ENCODE data around the gene OBSL1.

Gene OBSL1

DNA sequence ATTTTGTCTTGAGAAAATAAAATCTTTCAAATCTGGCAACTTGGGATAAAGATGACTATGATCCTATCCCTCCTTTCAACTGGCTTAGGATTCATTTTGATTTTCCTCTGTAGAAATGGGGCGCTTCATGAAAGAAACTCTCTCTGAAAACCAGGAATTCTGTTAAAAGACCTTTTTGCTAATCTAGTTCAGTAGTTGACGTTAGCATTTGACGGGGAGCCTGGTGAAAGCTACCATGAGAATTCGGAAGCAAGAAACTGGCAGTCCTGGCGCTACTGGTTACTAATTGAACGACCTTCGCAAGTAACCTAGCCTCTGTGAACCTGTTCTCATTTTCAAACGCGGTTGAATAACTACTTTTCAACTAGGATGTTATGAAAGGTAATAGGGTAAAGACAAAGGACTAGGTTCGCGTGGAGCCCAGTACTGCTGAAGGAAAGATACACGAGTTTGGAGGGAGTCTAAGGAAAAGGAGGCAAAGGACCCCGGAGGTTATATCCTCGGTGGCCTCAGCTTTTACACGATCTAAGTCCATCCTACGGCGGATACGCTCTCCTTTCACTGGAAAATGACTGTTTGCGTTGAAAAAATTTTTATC is 25.7 kb upstream of the OBSL1 start:
- DNase-seq, result no peak

DNA sequence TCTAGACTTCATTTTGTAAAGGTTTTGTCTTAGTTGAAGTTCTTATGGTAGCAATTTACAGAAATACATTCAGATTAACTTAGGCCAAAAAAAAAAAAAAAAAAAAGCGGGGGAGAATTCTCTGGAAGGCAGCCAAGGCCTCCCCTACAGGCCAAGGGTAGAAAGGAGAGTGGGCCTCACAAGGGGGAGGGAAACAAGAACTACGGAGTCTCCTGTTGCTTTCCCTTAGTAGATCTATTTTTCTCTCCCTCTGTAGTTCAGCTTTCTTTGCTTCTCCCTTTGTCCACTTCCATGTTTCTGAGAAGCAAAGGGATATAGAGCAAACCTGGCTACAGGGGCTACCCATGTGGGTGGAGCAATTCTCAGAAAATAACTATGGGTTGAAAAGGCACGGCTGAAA is 23.9 kb upstream of the OBSL1 start:
- peak; percentile 33 for DNase-seq

DNA sequence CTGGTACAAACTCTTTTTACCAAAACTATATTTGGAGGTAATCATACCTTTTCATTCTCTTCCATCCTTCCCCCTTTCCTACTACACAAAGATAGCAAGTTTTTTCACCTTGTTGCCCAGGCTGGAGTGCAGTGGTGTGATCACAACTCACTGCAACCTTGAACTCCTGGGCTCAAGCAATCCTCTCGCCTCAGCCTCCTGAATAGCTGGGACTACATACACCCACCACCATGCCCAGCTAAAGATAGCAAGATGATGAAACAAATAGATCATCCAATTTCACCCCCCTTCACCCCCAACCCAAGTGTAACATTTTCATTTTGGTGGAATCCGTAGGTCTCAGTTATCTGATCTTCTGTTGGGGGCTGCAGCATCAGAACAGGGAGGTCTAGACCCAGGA is 21.8 kb upstream of the OBSL1 start:
- no peak for DNase-seq

DNA sequence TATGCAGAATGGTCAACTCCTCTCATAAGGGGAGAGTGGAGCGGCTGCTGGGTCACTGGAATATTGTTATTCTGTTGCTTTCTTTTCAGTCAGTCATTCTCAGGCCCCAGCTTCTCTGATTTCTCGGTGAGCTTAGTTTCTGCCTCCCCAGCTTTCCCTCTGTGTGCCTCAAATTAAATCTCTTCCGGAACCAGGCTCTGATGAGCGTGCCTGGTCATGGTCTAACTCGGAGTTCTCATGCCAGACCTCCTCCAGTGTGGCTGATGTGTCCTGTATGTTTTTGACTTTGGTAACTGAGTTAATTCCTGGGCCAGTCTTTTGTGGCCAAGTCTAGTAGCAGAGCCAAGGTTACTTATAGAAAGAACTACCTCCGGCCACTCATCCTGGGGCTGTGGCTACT is 21.4 kb upstream of the OBSL1 start:
- no peak for DNase-seq

DNA sequence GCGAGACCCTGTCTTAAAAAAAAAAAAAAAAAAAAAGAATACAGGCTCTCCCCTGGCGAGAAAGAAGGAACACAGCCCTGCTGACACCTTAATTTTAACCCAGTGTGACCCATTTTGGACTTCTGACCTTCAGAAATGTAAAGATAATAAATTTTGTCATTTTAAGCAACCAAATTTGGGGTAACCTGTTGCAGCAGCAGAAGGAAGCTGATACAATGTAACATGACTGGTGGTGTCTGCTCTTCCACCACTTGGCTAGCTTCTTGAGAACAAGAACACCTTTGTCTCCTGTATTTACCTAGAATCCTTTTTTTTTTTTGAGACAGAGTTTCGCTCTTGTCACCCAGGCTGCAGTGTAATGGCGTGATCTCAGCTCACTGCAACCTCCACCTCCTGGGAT is 19.8 kb upstream of the OBSL1 start:
- no peak for DNase-seq

DNA sequence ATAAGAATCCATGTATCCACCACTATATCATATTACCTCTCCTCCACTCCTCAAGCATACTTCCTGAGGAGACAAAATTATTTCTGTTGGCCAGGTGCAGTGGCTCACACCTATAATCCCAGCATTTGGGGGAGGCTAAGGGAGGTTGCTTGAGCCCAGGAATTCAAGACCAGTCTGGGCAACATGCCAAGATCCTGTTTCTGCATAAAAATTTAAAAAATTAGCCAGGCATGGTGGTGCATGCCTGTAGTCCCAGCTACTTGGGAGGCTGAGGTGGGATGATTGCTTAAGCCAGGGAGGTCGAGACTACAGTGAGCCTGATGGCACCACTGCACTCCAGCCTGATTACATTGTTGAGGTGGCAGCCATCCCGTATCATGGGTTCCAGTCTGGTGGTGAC is 10.0 kb upstream of the OBSL1 start:
- no peak for DNase-seq

DNA sequence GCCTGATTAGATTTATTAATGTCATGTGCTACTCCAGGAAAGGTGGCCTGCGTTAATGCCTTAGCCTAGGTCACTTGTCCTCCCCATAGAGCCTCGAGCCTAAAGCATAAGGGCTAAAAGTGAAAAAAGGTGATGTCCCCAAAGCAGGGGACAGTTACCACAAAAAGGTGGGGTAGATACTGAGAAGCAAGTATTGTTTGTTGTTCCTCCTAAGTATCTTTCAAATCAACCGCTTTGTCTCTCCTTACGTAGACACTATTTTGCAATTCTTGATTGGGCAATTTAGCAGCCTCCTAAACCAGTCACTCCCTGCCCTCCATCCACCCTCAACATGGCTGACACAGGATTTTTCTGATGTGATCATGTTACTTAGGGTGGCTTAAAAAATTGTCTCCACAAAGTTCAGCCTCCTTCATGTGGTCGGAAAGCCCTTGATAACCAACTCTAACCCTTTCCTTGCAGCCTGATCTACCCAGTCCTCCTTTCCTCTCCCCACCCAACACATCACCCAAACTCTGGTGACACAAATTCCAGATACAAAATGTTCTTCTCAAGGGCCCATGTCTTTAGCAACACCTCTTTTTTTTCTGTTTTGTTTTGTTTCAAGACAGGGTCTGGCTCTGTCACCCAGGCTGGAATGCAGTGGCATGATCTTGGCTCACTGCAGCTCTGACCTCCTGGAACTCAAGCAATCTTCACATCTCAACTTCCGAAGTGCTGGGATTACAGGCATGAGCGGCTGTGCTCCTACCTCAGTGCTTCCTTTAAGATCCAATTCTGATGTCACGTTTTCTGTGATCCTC is 7.7 kb upstream of the OBSL1 start:
- no peak for DNase-seq

DNA sequence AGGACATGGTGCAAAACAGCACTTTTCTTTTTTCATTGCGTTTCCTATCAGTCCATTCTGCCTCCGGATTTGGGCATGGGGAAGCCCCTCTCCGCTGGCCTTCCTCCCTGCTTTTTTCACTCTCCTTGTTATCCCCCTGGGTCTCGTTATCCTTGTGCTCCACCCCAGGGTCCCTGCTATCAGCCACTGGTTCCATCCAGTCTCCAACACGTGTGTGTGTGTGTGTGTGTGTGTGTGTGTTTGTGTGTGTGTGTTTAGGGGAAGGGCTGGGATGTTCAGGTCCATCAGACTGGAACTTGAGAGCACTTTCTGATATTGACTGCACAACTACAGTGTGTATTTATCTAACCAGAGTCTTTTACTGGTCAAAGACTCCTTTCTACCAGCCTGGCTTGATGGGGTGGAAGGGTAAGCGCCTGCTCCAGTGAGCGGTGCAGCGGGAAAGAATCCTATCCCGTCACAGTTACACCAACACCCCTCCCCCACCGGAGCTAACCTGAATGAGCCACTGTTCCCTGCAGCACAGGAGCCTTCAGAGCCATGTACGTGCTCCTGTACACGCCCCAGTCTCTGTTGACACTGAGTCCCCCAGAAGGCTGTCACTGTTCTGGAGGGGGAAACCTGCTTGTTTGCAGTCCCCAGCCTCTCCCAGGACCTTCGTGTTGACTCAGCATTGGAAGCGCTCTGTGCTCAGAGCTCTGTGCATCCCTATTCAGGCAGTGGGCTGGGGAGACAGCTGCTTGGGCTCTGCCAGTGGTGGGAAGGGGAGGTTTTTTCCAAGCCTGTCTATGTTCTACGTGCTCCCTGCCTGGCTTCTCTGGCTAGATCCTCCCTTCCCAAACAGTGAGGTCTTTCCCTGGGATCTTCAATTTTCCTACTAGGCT is 5.4 kb upstream of the OBSL1 start:
- DNase-seq, result peak; percentile 24

DNA sequence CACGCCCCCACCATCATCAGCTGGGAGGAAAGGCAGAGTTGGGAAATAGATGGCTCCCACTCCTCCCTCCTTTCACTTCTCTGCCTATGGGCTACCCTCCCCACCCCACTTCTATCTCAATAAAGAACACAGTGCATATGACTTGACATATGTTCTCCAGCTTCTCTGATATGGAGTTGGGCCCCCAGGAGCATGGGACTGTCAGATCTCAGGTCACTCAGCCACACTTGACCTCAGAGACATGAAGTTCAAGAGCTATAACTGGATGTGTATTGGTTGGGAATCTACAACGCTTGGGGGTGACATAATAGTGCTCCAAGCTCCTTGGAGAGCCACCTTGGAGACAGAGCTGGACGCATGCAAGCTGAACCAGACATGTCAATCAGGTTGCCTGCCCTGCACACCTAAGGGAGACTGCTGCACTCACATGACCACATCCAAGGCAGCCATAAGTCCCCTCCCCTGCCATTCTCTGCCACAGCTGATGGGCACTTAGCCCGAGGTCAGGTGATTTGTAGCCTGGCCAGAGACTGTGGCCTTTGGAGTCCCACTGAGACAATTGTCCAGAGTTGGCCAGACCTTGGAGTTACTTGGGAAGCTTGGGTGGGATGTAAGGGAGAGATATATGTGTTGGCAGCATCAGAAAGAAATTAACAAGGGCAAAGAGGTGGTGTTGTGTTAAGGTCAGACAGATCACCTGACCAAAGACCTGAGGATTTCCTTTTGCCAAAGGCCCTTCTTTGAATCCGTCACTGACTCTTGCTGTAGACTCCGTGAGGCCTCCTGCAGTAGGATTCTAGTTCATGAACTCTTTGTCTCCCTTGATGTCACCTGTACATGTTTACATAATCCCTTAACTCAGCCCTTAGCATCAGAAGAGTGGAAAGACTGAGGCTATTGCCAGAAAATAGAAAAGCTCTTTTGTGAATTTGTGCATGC is 4.5 kb upstream of the OBSL1 start:
- DNase-seq, result no peak

DNA sequence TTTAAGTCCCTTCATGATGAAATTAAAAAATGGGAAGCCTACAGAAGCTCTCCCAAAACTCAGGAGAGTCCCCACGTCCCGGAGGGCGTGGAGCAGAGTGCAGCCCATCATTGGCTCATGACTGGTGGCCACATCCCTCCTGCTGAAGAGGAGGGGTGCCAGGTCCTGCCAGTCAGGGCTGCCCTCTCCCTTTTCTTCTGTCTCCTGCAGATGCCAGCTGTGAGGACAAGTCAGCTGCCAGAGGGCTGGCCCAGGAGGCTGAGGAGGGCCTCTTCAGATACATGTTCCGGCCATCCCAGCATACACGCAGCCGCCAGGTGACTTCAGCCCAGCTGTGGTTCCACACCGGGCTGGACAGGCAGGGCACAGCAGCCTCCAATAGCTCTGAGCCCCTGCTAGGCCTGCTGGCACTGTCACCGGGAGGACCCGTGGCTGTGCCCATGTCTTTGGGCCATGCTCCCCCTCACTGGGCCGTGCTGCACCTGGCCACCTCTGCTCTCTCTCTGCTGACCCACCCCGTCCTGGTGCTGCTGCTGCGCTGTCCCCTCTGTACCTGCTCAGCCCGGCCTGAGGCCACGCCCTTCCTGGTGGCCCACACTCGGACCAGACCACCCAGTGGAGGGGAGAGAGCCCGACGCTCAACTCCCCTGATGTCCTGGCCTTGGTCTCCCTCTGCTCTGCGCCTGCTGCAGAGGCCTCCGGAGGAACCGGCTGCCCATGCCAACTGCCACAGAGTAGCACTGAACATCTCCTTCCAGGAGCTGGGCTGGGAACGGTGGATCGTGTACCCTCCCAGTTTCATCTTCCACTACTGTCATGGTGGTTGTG is 3.4 kb upstream of the OBSL1 start:
- no peak for DNase-seq

DNA sequence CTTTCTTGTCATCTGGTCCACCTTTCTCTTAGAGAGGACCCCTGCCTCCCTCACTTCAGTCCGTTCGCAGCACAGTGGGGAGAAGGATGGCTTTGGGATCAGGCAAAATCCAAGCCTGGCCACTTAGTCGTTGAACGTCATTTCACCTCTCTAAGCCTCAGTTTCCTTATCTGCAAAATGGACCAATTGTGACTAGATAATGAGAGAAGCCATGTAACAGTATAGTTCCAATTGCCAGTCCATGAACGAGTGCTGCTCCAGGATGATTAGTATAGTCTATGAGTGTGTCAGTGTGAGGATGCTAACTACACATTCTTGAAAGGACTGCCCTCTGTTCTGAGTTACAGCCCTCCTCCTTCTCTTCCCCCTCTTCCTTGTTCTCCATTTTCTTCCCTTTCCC is 1.8 kb upstream of the OBSL1 start:
- DNase-seq, result no peak

DNA sequence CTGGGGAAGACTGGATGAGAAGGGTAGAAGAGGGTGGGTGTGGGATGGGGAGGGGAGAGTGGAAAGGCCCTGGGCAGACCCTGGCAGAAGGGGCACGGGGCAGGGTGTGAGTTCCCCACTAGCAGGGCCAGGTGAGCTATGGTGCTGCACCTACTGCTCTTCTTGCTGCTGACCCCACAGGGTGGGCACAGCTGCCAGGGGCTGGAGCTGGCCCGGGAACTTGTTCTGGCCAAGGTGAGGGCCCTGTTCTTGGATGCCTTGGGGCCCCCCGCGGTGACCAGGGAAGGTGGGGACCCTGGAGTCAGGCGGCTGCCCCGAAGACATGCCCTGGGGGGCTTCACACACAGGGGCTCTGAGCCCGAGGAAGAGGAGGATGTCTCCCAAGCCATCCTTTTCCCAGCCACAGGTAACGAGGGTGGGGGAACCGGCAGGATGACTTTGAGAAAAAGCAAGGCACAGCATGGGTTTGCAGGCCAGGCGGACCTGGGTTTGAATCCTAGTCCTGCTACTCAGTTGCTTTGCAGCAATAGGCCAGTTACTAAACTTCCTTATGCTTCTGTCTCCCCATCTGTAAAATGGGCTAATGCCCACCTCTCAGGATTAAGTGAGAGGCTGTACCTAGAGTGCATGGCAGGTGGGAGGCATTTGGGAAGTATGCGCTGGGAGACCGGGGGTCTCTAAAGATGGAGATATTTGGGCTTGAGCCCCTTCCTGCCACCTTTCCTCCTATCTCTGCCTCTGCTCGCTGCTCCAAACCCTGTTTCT is 1.1 kb upstream of the OBSL1 start, which contains the start of gene INHA:
Gene INHA, plus strand, starts transcription at position 74 of the 765 bp plus-strand sequence. Its CDS starts 65 bp downstream, at position 139.
- DNase-seq, result no peak

DNA sequence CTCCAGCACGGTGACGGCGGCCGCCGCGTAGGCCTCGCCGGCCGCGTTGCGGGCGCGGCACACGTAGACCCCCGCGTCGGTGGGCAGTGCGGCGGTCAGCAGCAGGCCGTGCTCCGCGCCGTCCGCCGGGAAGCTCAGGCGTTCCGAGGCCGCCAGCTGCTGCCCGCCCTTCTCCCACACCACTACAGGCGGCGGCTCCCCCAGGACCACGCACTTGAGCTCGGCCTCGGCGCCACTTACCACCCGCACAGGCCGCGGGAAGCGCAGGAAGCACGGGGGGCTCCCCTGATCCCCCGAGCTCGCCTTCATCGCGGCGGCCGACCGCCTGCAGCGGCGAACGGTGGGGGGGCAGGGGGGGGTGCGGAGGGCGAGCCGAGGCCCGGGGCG is 422 bp downstream of the OBSL1 start:
- peak; percentile 34 for DNase-seq

DNA sequence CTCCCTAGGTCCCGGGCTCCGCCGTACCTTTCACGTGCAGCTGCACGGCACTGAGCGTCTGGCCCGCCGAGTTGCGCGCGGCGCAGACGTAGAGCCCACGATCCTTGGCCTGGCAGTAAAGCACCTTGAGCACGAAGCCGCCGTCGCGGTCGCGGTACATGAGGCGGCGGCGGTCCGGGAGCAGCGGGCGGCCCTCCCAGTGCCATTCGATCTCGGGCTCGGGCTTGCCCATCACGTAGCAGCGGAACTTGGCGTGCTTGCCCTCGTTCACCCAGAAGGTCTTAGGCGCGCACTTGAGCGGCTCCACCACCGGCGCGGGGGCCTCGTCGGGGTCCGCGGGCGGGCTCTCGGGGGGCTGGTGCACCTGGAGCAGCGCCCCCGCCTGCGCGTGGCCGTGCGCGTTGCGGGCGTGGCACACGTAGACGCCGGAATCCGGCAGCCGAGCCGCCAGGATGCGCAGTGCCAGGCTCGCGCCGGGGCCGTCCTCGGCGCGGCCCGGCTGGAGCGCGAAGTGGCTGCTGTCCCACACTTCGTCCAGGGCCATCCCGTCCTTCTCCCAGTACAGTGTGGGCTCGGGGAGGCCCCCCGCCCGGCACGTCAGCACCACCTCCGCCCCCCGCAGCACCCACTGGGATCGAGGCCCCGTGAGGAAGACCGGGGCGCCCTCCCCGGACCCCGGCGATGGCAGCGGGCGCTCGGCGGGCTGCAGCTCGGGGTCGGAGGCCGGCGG is 980 bp downstream of the OBSL1 start:
- peak; percentile 44 for DNase-seq

DNA sequence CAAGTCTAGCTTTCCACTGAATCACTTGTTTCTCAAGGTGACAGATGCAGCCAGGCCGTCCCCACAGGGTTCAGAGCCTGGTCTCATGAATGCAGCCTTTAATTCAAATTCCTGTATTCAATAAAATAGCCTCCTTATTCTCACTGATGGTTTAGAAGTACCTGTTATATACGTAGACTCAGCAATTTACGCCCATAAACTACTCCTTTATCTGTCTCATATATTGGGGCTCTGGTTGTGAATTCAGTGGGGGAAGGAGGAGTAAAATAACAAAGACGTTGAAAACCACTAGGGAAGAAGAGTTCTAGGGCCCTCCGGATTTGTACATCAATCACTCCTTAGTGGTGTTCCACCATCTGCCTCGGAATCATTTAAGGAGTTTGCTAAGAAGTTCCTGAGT is 1.7 kb downstream of the OBSL1 start:
- no peak for DNase-seq

DNA sequence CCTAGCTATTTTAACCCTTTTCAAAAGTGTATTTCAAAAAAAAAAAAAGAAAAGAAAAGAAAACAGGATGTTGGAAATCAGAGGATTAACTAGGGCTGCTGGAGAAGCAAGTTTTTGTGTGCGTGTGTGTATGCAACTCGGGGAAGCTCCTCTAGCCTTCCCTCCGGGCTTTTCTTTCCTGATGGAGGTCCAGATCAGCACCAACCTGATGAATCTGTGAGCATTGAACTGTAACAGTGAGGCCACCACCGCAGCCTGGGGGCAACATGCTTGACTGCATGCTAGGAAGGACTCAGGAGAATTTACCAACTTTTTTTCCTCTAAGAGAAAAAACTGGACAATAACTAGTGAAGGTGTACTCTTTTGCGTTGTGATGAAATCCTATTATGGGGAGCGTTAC is 2.3 kb downstream of the OBSL1 start:
- DNase-seq, result no peak

DNA sequence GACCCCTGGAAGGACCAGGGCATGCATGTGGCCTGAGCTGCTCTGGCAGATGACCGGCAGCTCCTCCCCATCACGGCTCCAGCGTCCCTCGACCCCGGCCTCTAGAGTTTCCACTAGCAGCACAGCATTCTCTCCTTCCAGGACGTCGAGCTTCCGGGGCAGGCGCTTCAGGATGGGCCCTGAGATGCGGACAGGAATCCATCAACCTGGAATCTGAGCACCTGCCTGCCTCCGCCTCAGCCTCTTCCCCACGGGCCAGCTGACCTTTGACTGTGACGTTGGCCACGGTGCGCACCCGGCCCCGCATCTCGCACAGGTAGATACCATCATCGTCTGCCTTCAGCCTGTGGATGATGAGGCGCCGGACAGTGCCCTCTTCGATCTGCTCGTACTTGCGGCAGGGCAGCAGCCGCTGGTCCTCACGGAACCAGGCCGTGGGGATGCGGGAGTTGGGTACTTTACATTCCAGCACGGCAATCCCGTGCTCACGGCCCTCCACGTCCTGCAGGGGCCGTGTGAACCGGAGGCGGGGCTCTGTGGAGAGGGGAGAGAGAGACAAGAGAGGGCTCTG is 3.5 kb downstream of the OBSL1 start:
- DNase-seq, result no peak

DNA sequence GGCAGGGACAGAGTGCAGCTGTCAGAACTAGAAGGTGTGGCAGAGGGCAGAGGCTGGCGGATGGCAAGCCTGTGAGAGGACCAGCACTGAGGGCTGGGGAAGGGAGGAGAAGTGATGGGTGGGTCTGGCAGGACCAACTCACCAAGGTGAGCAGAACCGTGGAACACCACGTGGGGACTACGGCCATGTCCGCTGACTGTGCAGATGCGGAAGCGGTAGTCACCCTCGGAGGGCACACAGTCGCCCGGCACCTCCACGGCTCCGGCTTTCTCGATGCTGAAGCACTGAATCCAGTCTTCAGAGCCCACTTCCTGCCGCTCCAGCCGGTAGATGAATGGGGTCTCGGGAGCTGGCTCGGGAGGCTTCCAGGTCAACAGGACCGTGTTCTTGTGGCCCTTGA is 4.2 kb downstream of the OBSL1 start:
- DNase-seq, result no peak

DNA sequence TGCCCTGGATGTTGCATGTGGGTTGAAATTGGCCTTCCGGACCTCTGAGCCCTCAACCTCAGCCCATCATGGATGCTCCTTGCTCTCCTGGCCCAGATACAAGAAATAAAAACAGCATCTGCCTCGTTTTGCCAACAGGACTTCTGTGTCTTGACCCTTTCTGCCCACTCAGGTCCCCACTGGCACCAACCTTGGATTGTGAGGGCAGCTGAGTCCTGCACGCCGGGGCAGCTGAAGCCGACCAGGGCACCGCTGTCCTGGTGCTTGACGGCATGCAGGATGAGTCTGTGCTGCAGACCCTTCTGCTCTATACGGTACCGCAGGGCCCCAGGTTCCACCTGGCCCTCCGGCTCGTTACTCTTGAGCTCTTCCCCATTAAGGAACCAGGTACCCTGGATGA is 4.7 kb downstream of the OBSL1 start:
- no peak for DNase-seq

All from fibroblast of skin of right biceps (primary cell).